GM12878 (cell line): ENCODE data around the gene MALRD1.

Source experiments
- EP300 ChIP-seq, 2 experiments: fragments of 150-350 bp in 1 of 2; IDR thresholded peaks; 2 replicates each; pipeline ENCODE4 v1.6.1; 2011 to 2012; ENCODE audit warnings: low read depth in 2 of 2, low read length in 2 of 2, borderline replicate concordance in 1 of 2, improper control_type of control experiment in 1 of 2, inconsistent platforms in 1 of 2; ENCODE audit not compliant: control insufficient read depth in 1 of 2
- FOXM1 ChIP-seq: IDR thresholded peaks from 2 replicates; pipeline ENCODE4 v1.6.1; 2012; ENCODE audit warnings: low read depth, mild to moderate bottlenecking, inconsistent platforms, low read length, moderate library complexity
- IKZF1 ChIP-seq: fragments of 450-650 bp; conservative IDR thresholded peaks from 2 replicates; pipeline ENCODE4 v1.6.1; 2017; ENCODE audit warnings: antibody characterized with exemption, mild to moderate bottlenecking
- RAD21 ChIP-seq: IDR thresholded peaks from 2 replicates; pipeline ENCODE4 v1.6.1; 2011; ENCODE audit warnings: mild to moderate bottlenecking, low read depth, low read length, moderate library complexity; ENCODE audit not compliant: insufficient read depth
- SP1 ChIP-seq: IDR thresholded peaks from one replicate; pipeline ENCODE4 v1.6.1; 2011; ENCODE audit warnings: low read depth, low read length
- TF ChIP-seq, protein P1 (sequence below), 3 experiments: IDR thresholded peaks in 2 of 3; conservative IDR thresholded peaks in 1 of 3; 2 replicates each; pipeline ENCODE4 v1.5.1; 2011; ENCODE audit warnings: low read depth in 3 of 3, low read length in 3 of 3, mild to moderate bottlenecking in 3 of 3, control low read depth in 2 of 3, moderate library complexity in 2 of 3, inconsistent platforms in 1 of 3, mixed read lengths in 1 of 3; ENCODE audit not compliant: control insufficient read depth in 2 of 3, insufficient read depth in 1 of 3; ENCODE audit errors: extremely low read depth in 1 of 3
- TF ChIP-seq, protein P2 (sequence below): fragments of 150-350 bp; IDR thresholded peaks from 2 replicates; pipeline ENCODE4 v1.6.1; 2016; ENCODE audit warnings: low read depth, low read length
- TF ChIP-seq, protein P3 (sequence below): fragments of 450-650 bp; IDR thresholded peaks from 2 replicates; pipeline ENCODE4 v1.6.1; 2017; ENCODE audit warnings: mild to moderate bottlenecking

- TF ChIP-seq FOXM1 (no peak), EP300 (IDR thresholded peaks at IDR 0.05; ENCODE audit: borderline replicate concordance in 1 of 2, control insufficient read depth in 1 of 2, low read depth in 2 of 2, low read length in 2 of 2) (no peak), IKZF1 (no peak), SP1 (no peak), RAD21 (no peak)
- TF ChIP-seq, protein P1, sequence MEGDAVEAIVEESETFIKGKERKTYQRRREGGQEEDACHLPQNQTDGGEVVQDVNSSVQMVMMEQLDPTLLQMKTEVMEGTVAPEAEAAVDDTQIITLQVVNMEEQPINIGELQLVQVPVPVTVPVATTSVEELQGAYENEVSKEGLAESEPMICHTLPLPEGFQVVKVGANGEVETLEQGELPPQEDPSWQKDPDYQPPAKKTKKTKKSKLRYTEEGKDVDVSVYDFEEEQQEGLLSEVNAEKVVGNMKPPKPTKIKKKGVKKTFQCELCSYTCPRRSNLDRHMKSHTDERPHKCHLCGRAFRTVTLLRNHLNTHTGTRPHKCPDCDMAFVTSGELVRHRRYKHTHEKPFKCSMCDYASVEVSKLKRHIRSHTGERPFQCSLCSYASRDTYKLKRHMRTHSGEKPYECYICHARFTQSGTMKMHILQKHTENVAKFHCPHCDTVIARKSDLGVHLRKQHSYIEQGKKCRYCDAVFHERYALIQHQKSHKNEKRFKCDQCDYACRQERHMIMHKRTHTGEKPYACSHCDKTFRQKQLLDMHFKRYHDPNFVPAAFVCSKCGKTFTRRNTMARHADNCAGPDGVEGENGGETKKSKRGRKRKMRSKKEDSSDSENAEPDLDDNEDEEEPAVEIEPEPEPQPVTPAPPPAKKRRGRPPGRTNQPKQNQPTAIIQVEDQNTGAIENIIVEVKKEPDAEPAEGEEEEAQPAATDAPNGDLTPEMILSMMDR (IDR thresholded peaks at IDR 0.05 in 2 of 3, conservative IDR thresholded peaks at IDR 0.05 in 1 of 3; ENCODE audit: control insufficient read depth in 2 of 3, extremely low read depth in 1 of 3, insufficient read depth in 1 of 3, low read depth in 3 of 3, low read length in 3 of 3): no peak
- TF ChIP-seq, protein P2, sequence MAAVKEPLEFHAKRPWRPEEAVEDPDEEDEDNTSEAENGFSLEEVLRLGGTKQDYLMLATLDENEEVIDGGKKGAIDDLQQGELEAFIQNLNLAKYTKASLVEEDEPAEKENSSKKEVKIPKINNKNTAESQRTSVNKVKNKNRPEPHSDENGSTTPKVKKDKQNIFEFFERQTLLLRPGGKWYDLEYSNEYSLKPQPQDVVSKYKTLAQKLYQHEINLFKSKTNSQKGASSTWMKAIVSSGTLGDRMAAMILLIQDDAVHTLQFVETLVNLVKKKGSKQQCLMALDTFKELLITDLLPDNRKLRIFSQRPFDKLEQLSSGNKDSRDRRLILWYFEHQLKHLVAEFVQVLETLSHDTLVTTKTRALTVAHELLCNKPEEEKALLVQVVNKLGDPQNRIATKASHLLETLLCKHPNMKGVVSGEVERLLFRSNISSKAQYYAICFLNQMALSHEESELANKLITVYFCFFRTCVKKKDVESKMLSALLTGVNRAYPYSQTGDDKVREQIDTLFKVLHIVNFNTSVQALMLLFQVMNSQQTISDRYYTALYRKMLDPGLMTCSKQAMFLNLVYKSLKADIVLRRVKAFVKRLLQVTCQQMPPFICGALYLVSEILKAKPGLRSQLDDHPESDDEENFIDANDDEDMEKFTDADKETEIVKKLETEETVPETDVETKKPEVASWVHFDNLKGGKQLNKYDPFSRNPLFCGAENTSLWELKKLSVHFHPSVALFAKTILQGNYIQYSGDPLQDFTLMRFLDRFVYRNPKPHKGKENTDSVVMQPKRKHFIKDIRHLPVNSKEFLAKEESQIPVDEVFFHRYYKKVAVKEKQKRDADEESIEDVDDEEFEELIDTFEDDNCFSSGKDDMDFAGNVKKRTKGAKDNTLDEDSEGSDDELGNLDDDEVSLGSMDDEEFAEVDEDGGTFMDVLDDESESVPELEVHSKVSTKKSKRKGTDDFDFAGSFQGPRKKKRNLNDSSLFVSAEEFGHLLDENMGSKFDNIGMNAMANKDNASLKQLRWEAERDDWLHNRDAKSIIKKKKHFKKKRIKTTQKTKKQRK: no peak
- TF ChIP-seq, protein P3, sequence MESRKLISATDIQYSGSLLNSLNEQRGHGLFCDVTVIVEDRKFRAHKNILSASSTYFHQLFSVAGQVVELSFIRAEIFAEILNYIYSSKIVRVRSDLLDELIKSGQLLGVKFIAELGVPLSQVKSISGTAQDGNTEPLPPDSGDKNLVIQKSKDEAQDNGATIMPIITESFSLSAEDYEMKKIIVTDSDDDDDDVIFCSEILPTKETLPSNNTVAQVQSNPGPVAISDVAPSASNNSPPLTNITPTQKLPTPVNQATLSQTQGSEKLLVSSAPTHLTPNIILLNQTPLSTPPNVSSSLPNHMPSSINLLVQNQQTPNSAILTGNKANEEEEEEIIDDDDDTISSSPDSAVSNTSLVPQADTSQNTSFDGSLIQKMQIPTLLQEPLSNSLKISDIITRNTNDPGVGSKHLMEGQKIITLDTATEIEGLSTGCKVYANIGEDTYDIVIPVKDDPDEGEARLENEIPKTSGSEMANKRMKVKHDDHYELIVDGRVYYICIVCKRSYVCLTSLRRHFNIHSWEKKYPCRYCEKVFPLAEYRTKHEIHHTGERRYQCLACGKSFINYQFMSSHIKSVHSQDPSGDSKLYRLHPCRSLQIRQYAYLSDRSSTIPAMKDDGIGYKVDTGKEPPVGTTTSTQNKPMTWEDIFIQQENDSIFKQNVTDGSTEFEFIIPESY: no peak
Observed at GRCh38 chr10:19033741-19034140, 14.9 kb upstream of the MALRD1 start.
